Skeletal muscle tissue (tissue), 4 donors: ENCODE results near the gene ARHGEF39. TPM values are rescaled to one million over a fixed set of nuclear protein-coding genes. Genes with fewer than 3 reads are reported as not detected.

Experiments
- H3K27ac ChIP-seq: one replicate; pipeline ENCODE4 v1.7.0; 2013; ENCODE audit warnings: mild to moderate bottlenecking, low read depth, low read length, inconsistent platforms
- H3K27me3 ChIP-seq, 3 donors: one replicate each; pipeline ENCODE4 v1.7.0; 2013; ENCODE audit warnings: low read length in 3 of 3; ENCODE audit not compliant: control insufficient read depth in 3 of 3, insufficient read depth in 3 of 3
- H3K36me3 ChIP-seq, 3 donors: one replicate each; pipeline ENCODE4 v1.7.0; 2013; ENCODE audit warnings: low read length in 3 of 3; ENCODE audit not compliant: control insufficient read depth in 3 of 3, insufficient read depth in 3 of 3
- H3K4me1 ChIP-seq, 3 donors: one replicate each; pipeline ENCODE4 v1.7.0; 2013; ENCODE audit warnings: low read length in 3 of 3, mild to moderate bottlenecking in 3 of 3; ENCODE audit not compliant: control insufficient read depth in 3 of 3, insufficient read depth in 3 of 3
- H3K4me3 ChIP-seq, 3 donors: one replicate each; pipeline ENCODE4 v1.7.0; 2013; ENCODE audit warnings: low read length in 3 of 3
- H3K9ac ChIP-seq, 3 donors: one replicate each; pipeline ENCODE4 v1.7.0; 2013; ENCODE audit warnings: low read length in 3 of 3, mild to moderate bottlenecking in 3 of 3, moderate library complexity in 2 of 3, low read depth in 1 of 3
- H3K9me3 ChIP-seq, 3 donors: one replicate each; pipeline ENCODE4 v1.7.0; 2013; ENCODE audit warnings: low read length in 3 of 3; ENCODE audit not compliant: control insufficient read depth in 3 of 3
- total RNA-seq: library from RNA; depleted of rRNA; stranded (reverse); fragments of >200 nt; gene quantifications from one replicate; pipeline ENCODE4 v1.2.3, GENCODE V29; 2014
- donor health status: Osteomylitis.

Gene ARHGEF39
- total RNA-seq, 1 donor from 2014 or later, result 0.52 TPM

- Histone ChIP-seq H3K4me1 (peaks cover 9 to 40% (median 17%) of the 10 kb centered on the region in 3 donors), H3K4me3 (no peak overlapping the region), H3K27me3 (peaks cover 0 to 6% (median 0%) of the 10 kb centered on the region in 3 donors), H3K9me3 (no peaks in the 10 kb centered on the region), H3K9ac (no peak overlapping the region), H3K36me3 (peaks cover 24 to 26% (median 25%) of the 10 kb centered on the region in 3 donors), H3K27ac (no peak overlapping the region)
These were observed 14.9 kb upstream of the ARHGEF39 start for GRCh38 chr9:35679766-35680330.

GRCh38 chr9:35679091-35679490 lies 14.1 kb upstream of the ARHGEF39 start:
- Histone ChIP-seq H3K4me3 (no peak overlapping the region), H3K9ac (no peak overlapping the region), H3K36me3 (peaks cover 17 to 18% (median 17%) of the 10 kb centered on the region in 3 donors), H3K27ac (no peak overlapping the region), H3K9me3 (no peaks in the 10 kb centered on the region), H3K27me3 (peaks cover 0 to 6% (median 0%) of the 10 kb centered on the region in 3 donors), H3K4me1 (peaks cover 7 to 33% (median 9%) of the 10 kb centered on the region in 3 donors)

- no peaks in the 10 kb centered on the region for H3K36me3 ChIP-seq
- peaks cover 0 to 6% (median 0%) of the 10 kb centered on the region in 3 donors for H3K27me3 ChIP-seq
- peak overlapping the region; percentile 51 to 70 (median 53) for H3K9ac ChIP-seq
- H3K4me3 ChIP-seq, result peak overlapping the region; percentile 59 to 64 (median 61)
- H3K27ac ChIP-seq, result no peak overlapping the region
- peaks cover 19 to 22% (median 19%) of the 10 kb centered on the region in 3 donors for H3K4me1 ChIP-seq
- no peaks in the 10 kb centered on the region for H3K9me3 ChIP-seq
These were observed 10.9 kb upstream of the ARHGEF39 start for GRCh38 chr9:35675732-35676392.

DNA sequence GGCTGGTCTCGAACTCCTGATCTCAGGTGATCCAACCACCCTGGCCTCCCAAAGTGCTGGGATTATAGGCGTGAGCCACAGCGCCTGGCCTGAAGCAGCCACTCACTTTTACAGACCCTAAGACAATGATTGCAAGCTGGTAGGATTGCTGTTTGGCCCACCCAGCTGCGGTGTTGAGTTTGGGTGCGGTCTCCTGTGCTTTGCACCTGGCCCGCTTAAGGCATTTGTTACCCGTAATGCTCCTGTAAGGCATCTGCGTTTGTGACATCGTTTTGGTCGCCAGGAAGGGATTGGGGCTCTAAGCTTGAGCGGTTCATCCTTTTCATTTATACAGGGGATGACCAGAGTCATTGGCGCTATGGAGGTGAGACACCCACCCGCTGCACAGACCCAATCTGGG lies 10.2 kb upstream of the ARHGEF39 start:
- H3K9ac ChIP-seq, result no peak overlapping the region
- H3K9me3 ChIP-seq, result no peaks in the 10 kb centered on the region
- no peak overlapping the region for H3K27ac ChIP-seq
- peaks cover 0 to 6% (median 0%) of the 10 kb centered on the region in 3 donors for H3K27me3 ChIP-seq
- no peaks in the 10 kb centered on the region for H3K36me3 ChIP-seq
- H3K4me1 ChIP-seq, result peaks cover 19 to 22% (median 19%) of the 10 kb centered on the region in 3 donors
- H3K4me3 ChIP-seq, result peak overlapping the region in 2 of 3 donors; percentile 61 to 64

- H3K4me1 ChIP-seq, result peaks cover 19 to 22% (median 19%) of the 10 kb centered on the region in 3 donors
- peak overlapping the region in 1 of 3 donors; percentile 13 for H3K4me3 ChIP-seq
- no peak overlapping the region for H3K27ac ChIP-seq
- peaks cover 0 to 6% (median 0%) of the 10 kb centered on the region in 3 donors for H3K27me3 ChIP-seq
- no peaks in the 10 kb centered on the region for H3K9me3 ChIP-seq
- no peaks in the 10 kb centered on the region for H3K36me3 ChIP-seq
- no peak overlapping the region for H3K9ac ChIP-seq
These were observed 9.0 kb upstream of the ARHGEF39 start for GRCh38 chr9:35674025-35674361.

- no peaks in the 10 kb centered on the region for H3K9me3 ChIP-seq
- peaks cover 0 to 6% (median 0%) of the 10 kb centered on the region in 3 donors for H3K27me3 ChIP-seq
- H3K27ac ChIP-seq, result no peak within 1 kb of the TSS
- H3K9ac ChIP-seq, result peak within 1 kb of the TSS in 1 of 3 donors; percentile 54
- peak within 1 kb of the TSS; percentile 22 to 51 (median 30) for H3K4me3 ChIP-seq
- no peaks in the 10 kb centered on the region for H3K36me3 ChIP-seq
- H3K4me1 ChIP-seq, result peaks cover 19 to 22% (median 19%) of the 10 kb centered on the region in 3 donors
These were observed 8.4 kb upstream of the ARHGEF39 start, which contains the start of gene CA9 for GRCh38 chr9:35673132-35674024. TSS of gene CA9 (plus strand) at chr9:35673928. CDS start at chr9:35673960, 32 bp downstream.

DNA sequence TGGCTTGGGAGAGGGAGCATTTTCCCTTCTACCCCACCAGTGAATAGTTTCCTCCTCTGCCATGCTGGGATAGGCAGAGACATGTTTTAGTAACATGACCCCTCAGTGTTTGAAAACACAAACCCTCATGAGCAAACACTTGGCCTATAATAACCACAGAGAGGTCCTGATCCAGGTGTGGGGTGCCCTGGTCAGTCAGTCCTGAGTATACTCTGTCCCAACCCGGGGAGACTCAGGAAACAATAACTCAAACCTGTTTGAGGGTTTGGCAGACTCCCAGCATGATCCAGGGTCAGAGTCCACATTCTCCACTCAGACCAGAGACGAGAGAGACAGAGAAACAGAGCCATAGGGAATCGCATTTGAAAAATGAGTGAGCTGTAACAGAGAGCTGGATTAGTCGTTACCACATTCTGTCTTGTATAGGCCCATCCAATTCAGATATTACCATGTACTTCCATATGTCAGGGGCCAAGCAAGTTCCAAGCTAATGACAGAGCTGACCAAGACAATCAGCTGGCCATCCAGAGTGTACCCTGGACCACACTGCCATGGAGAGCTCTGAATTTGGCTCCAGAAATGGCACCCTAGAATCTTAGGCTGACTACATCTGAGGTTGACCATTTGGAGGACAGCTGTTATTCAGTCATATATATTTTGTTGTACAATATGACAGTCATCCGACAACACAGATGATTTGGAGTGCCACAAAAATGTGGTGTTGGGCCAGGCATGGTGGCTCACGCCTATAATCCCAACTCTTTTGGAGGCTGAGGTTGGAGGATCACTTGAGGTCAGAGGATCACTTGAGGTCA lies 4.5 kb upstream of the ARHGEF39 start:
- H3K27ac ChIP-seq, result no peak overlapping the region

GRCh38 chr9:35667939-35668338 lies 2.9 kb upstream of the ARHGEF39 start:
- H3K4me3 ChIP-seq, result no peak overlapping the region
- no peak overlapping the region for H3K9ac ChIP-seq
- H3K27me3 ChIP-seq, result no peaks in the 10 kb centered on the region
- H3K36me3 ChIP-seq, result no peaks in the 10 kb centered on the region
- peaks cover 9 to 16% (median 14%) of the 10 kb centered on the region in 3 donors for H3K4me1 ChIP-seq
- H3K27ac ChIP-seq, result no peak overlapping the region
- no peaks in the 10 kb centered on the region for H3K9me3 ChIP-seq

More for the DNA sequence above, 4.5 kb upstream of the ARHGEF39 start:
- H3K9me3 ChIP-seq, result no peaks in the 10 kb centered on the region
- H3K36me3 ChIP-seq, result no peaks in the 10 kb centered on the region
- H3K4me3 ChIP-seq, result no peak overlapping the region
- H3K9ac ChIP-seq, result no peak overlapping the region
- H3K4me1 ChIP-seq, result peaks cover 20 to 21% (median 21%) of the 10 kb centered on the region in 3 donors
- no peaks in the 10 kb centered on the region for H3K27me3 ChIP-seq

DNA sequence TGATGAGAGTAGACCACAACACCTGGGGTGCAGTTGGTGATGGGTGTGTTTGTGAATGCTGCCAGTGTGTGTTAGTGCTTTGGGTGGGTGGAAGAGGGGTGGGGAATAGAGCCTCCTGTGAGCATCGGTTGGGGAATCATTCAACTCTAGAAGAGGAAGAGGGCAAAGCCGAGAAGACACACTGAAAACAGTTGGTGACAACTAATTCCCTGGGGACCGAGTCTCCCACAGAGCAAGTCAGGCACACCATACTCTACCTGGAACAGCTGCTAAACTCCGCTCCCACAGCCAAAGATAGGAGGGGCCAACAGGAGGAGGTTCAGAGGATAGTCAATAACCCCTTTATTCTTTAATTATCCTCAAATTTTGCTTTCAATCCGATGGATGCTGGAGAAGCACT lies 1.6 kb upstream of the ARHGEF39 start:
- no peaks in the 10 kb centered on the region for H3K36me3 ChIP-seq
- H3K27ac ChIP-seq, result no peak overlapping the region
- no peaks in the 10 kb centered on the region for H3K9me3 ChIP-seq
- no peaks in the 10 kb centered on the region for H3K27me3 ChIP-seq
- peaks cover 9 to 23% (median 16%) of the 10 kb centered on the region in 3 donors for H3K4me1 ChIP-seq
- H3K9ac ChIP-seq, result no peak overlapping the region
- H3K4me3 ChIP-seq, result no peak overlapping the region
